Spleen (tissue), 11 donors: ENCODE data around the gene MT1F. TPM values are rescaled to one million over a fixed set of nuclear protein-coding genes. Genes with fewer than 3 reads are reported as not detected.

ENCODE experiments used
- DNase-seq: peaks from one replicate; pipeline ENCODE4 v3.0.0-alpha.2; 2020
- H3K27ac ChIP-seq, 8 donors: fragments of 200-600 bp; sonication (generic) in 7 of 8; 1 replicate in 4 of 8; 2 replicates in 4 of 8; pipeline versions ENCODE4 v1.5.0 to v1.8.0; 2016 to 2021; ENCODE audit warnings: inconsistent platforms in 4 of 8, mild to moderate bottlenecking in 4 of 8, moderate library complexity in 1 of 8
- H3K27me3 ChIP-seq, 7 donors: fragments of 200-600 bp; sonication (generic) in 6 of 7; replicated peaks in 1 of 7; 1 replicate in 4 of 7; 2 replicates in 3 of 7; pipeline versions ENCODE4 v1.5.0 to v1.8.0; 2016 to 2021; ENCODE audit warnings: inconsistent platforms in 3 of 7, mild to moderate bottlenecking in 1 of 7
- H3K36me3 ChIP-seq, 6 donors: fragments of 200-600 bp; sonication (generic) in 5 of 6; 1 replicate in 4 of 6; 2 replicates in 2 of 6; pipeline versions ENCODE4 v1.5.0 to v1.8.0; 2016 to 2021; ENCODE audit warnings: inconsistent platforms in 2 of 6
- H3K4me1 ChIP-seq, 6 donors: fragments of 200-600 bp; sonication (generic) in 5 of 6; 1 replicate in 3 of 6; 2 replicates in 3 of 6; pipeline versions ENCODE4 v1.5.0 to v1.8.0; 2016 to 2021; ENCODE audit warnings: inconsistent platforms in 3 of 6
- H3K4me3 ChIP-seq, 8 donors: fragments of 200-600 bp; sonication (generic) in 7 of 8; 1 replicate in 4 of 8; 2 replicates in 4 of 8; pipeline versions ENCODE4 v1.5.0 to v1.8.0; 2016 to 2021; ENCODE audit warnings: inconsistent platforms in 4 of 8, mild to moderate bottlenecking in 4 of 8, moderate library complexity in 2 of 8
- H3K9me3 ChIP-seq, 8 donors: fragments of 200-600 bp; sonication (generic) in 7 of 8; 1 replicate in 4 of 8; 2 replicates in 4 of 8; pipeline versions ENCODE4 v1.5.0 to v1.8.0; 2016 to 2021; ENCODE audit warnings: inconsistent platforms in 4 of 8
- POLR2A ChIP-seq, 3 donors: fragments of 450-650 bp; IDR thresholded peaks; one replicate each; pipeline ENCODE4 v1.5.1; 2017; ENCODE audit warnings: antibody characterized with exemption in 3 of 3, mild to moderate bottlenecking in 1 of 3
- POLR2AphosphoS5 ChIP-seq, 3 donors: sonication (generic); formaldehyde crosslinking; IDR thresholded peaks; one replicate each; pipeline ENCODE4 v1.5.1; 2017; ENCODE audit warnings: antibody characterized with exemption in 3 of 3
- WGBS, 5 donors: extraction: QIAGEN DNeasy Blood & Tissue Kit in 3 of 5; methylation state at CpG; one replicate each; pipeline versions ENCODE4 v1.1.5 to v1.1.7; 2013 to 2018; 5-methylcytosine and 5-hydroxymethylcytosine counted together
- intact Hi-C: fragments of 100-400 bp; cut with DNase I; formaldehyde crosslinking; loops from one replicate; pipeline ENCODE4 v1.15.0; 2023; ENCODE audit warnings: low total_unique reads
- polyA plus RNA-seq, 3 donors: library from polyadenylated mRNA; stranded (reverse); fragments of 200-250 nt; gene quantifications; one replicate each; pipeline ENCODE4 v1.2.1, GENCODE V29; 2013
- total RNA-seq, 7 donors: library from RNA; depleted of rRNA in 3 of 7; stranded (reverse); fragments of >200 nt in 3 of 7; fragmentation: NEBNext Ultra II Directional in 4 of 7; extraction: Animal tissue kit (Norgen Biotek cat#: 25700) in 4 of 7; gene quantifications; one replicate each; pipeline versions ENCODE4 v1.1.0 to v1.2.1, GENCODE V29; 2016 to 2021
- TF ChIP-seq, protein P1 (sequence below), 11 experiments: fragments of 200-600 bp in 7 of 11; fragments of 450-650 bp in 4 of 11; sonication (generic) in 4 of 11; IDR thresholded peaks in 8 of 11; conservative IDR thresholded peaks in 3 of 11; 1 replicate in 7 of 11; 2 replicates in 4 of 11; pipeline versions ENCODE4 v1.4.0 to v1.8.0; 2016 to 2021; ENCODE audit warnings: antibody characterized with exemption in 11 of 11, inconsistent platforms in 4 of 11, mild to moderate bottlenecking in 1 of 11
- donor health status: healthy with polysubstance abuse.
- donor health status: DM: no; HTN: no; CAD: no; lungs with moderate emphysema.
- donor health status: DM: no; HTN: no; CAD: no.
- donor health status: Bipolar disorder and iron deficiency.
- donor health status: healthy.
- donor health status: DM: no; HTN: no; CAD: no.
- donor health status: DM: yes; HTN: yes; CAD: no.

MT1F gene
- total and polyA plus RNA-seq, 10 donors: 6.4 to 21.0 (median 15.6) TPM

DNA sequence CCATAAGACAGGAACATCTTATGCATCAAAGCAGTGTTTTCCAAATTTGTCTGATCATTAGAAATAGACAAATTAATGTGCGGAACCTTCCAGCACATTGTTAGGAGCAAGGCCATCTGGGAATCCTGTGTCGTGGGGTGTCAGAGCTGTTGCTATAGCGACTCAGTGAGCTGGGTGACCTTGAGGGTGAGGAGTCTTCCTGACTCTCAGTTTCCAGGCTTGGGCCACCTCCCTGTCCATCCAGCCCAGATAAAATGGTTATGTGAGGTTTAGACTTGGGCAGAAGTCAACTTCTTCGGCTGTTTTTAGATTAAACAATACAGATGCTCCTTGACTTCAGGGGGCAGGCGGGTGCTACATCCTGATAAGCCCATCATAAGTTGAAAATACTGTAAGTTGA, 45.1 kb downstream of the MT1F start:
- 70 to 91% (median 84%) methylated on average over 5 of the region's 5 CpGs for WGBS, 5 donors
- TF ChIP-seq POLR2A (IDR thresholded peaks at IDR 0.05): no peak
- no peak for TF ChIP-seq POLR2AphosphoS5 (IDR thresholded peaks at IDR 0.05)
- TF ChIP-seq, protein P1, sequence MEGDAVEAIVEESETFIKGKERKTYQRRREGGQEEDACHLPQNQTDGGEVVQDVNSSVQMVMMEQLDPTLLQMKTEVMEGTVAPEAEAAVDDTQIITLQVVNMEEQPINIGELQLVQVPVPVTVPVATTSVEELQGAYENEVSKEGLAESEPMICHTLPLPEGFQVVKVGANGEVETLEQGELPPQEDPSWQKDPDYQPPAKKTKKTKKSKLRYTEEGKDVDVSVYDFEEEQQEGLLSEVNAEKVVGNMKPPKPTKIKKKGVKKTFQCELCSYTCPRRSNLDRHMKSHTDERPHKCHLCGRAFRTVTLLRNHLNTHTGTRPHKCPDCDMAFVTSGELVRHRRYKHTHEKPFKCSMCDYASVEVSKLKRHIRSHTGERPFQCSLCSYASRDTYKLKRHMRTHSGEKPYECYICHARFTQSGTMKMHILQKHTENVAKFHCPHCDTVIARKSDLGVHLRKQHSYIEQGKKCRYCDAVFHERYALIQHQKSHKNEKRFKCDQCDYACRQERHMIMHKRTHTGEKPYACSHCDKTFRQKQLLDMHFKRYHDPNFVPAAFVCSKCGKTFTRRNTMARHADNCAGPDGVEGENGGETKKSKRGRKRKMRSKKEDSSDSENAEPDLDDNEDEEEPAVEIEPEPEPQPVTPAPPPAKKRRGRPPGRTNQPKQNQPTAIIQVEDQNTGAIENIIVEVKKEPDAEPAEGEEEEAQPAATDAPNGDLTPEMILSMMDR (IDR thresholded peaks at IDR 0.05 in 8 of 11, conservative IDR thresholded peaks at IDR 0.05 in 3 of 11): no peak
- H3K27me3 ChIP-seq: no peaks in the 10 kb centered on the region
- intact Hi-C loops: loop anchor here (5.0 kb wide), 2 partner anchors 126 to 186 kb away; no protein-coding TSS in a partner anchor
- no peak overlapping the region for H3K27ac ChIP-seq
- H3K36me3 ChIP-seq: no peaks in the 10 kb centered on the region
- peaks cover 0 to 2% (median 0%) of the 10 kb centered on the region in 8 donors for H3K9me3 ChIP-seq
- DNase-seq: no peak
- no peak overlapping the region for H3K4me3 ChIP-seq
- peaks cover 0 to 13% (median 8%) of the 10 kb centered on the region in 6 donors for H3K4me1 ChIP-seq

Other genes starting within 250 kb of the MT1F start
- gene AMFR, start 232.4 kb upstream of the MT1F start, total RNA-seq: 100 to 1,000 TPM in 5 of 7 donors, 10 to 100 TPM in 2; 88.5 to 249 (median 126) TPM
- gene AMFR, start 232.4 kb upstream of the MT1F start, polyA plus RNA-seq: 10 to 100 TPM; 48.1 to 74.4 (median 56.2) TPM
- gene NUDT21, start 206.6 kb upstream of the MT1F start, total RNA-seq: 10 to 100 TPM; 52.8 to 93.0 (median 83.2) TPM
- 10 to 100 TPM; 19.4 to 36.8 (median 29.2) TPM for gene NUDT21, start 206.6 kb upstream of the MT1F start, polyA plus RNA-seq
- gene OGFOD1, start 206.4 kb upstream of the MT1F start, total RNA-seq: 10 to 100 TPM; 22.8 to 34.7 (median 30.5) TPM
- gene OGFOD1, start 206.4 kb upstream of the MT1F start, polyA plus RNA-seq: 10 to 100 TPM in 2 of 3 donors, 1 to 10 TPM in 1; 6.9 to 11.6 (median 10.3) TPM
- gene BBS2, start 137.9 kb upstream of the MT1F start, total RNA-seq: 10 to 100 TPM; 29.1 to 70.3 (median 52.8) TPM
- 10 to 100 TPM; 22.9 to 52.5 (median 33.3) TPM for gene BBS2, start 137.9 kb upstream of the MT1F start, polyA plus RNA-seq
- gene MT4, start 92.9 kb upstream of the MT1F start, total RNA-seq: not detected
- not detected for gene MT4, start 92.9 kb upstream of the MT1F start, polyA plus RNA-seq
- under 1 TPM in 1 of 7 donors, not detected in 6; 0.77 TPM for gene MT3, start 68.4 kb upstream of the MT1F start, total RNA-seq
- gene MT3, start 68.4 kb upstream of the MT1F start, polyA plus RNA-seq: 10 to 100 TPM in 1 of 3 donors, 1 to 10 TPM in 1, not detected in 1; 1.5 to 11.5 TPM
- gene MT2A, start 49.4 kb upstream of the MT1F start, total RNA-seq: 10 to 100 TPM; 25.3 to 96.9 (median 43.8) TPM
- 100 to 1,000 TPM in 2 of 3 donors, 10 to 100 TPM in 1; 73.3 to 176 (median 112) TPM for gene MT2A, start 49.4 kb upstream of the MT1F start, polyA plus RNA-seq
- gene MT1E, start 32.2 kb upstream of the MT1F start, total RNA-seq: 10 to 100 TPM in 6 of 7 donors, 1 to 10 TPM in 1; 2.5 to 49.6 (median 19.7) TPM
- 10 to 100 TPM; 21.0 to 34.0 (median 33.0) TPM for gene MT1E, start 32.2 kb upstream of the MT1F start, polyA plus RNA-seq
- gene MT1M, start 25.3 kb upstream of the MT1F start, total RNA-seq: 1 to 10 TPM in 6 of 7 donors, under 1 TPM in 1; 0.44 to 6.1 (median 3.5) TPM
- gene MT1M, start 25.3 kb upstream of the MT1F start, polyA plus RNA-seq: 10 to 100 TPM in 1 of 3 donors, 1 to 10 TPM in 1, under 1 TPM in 1; 0.93 to 11.8 (median 7.6) TPM
- gene MT1A, start 19.3 kb upstream of the MT1F start, total RNA-seq: 10 to 100 TPM in 1 of 7 donors, 1 to 10 TPM in 2, not detected in 4; 1.5 to 27.3 (median 1.5) TPM
- gene MT1A, start 19.3 kb upstream of the MT1F start, polyA plus RNA-seq: 10 to 100 TPM in 1 of 3 donors, 1 to 10 TPM in 2; 1.1 to 14.2 (median 8.5) TPM
- gene MT1B, start 6.1 kb upstream of the MT1F start, total RNA-seq: not detected
- gene MT1B, start 6.1 kb upstream of the MT1F start, polyA plus RNA-seq: not detected
- gene MT1G, start 10.1 kb downstream of the MT1F start, total RNA-seq: 1 to 10 TPM in 2 of 7 donors, not detected in 5; 1.1 to 3.9 TPM
- 10 to 100 TPM in 2 of 3 donors, 1 to 10 TPM in 1; 3.2 to 12.2 (median 12.1) TPM for gene MT1G, start 10.1 kb downstream of the MT1F start, polyA plus RNA-seq
- gene MT1H, start 11.9 kb downstream of the MT1F start, total RNA-seq: not detected
- gene MT1H, start 11.9 kb downstream of the MT1F start, polyA plus RNA-seq: 1 to 10 TPM in 1 of 3 donors, under 1 TPM in 2; 0.54 to 1.1 (median 0.96) TPM
- gene MT1X, start 24.5 kb downstream of the MT1F start, total RNA-seq: 10 to 100 TPM; 13.0 to 28.7 (median 19.4) TPM
- 100 to 1,000 TPM in 1 of 3 donors, 10 to 100 TPM in 2; 36.1 to 113 (median 44.4) TPM for gene MT1X, start 24.5 kb downstream of the MT1F start, polyA plus RNA-seq
- 100 to 1,000 TPM in 1 of 7 donors, 10 to 100 TPM in 6; 29.2 to 102 (median 69.2) TPM for gene NUP93, start 72.2 kb downstream of the MT1F start, total RNA-seq
- gene NUP93, start 72.2 kb downstream of the MT1F start, polyA plus RNA-seq: 10 to 100 TPM; 41.1 to 58.3 (median 55.0) TPM
- 1 to 10 TPM in 3 of 7 donors, under 1 TPM in 4; 0.42 to 2.6 (median 0.94) TPM for gene SLC12A3, start 207.2 kb downstream of the MT1F start, total RNA-seq
- 1 to 10 TPM in 2 of 3 donors, under 1 TPM in 1; 0.46 to 2.3 (median 1.9) TPM for gene SLC12A3, start 207.2 kb downstream of the MT1F start, polyA plus RNA-seq